Measurements from ENCODE around the gene KDM1B.

DNA sequence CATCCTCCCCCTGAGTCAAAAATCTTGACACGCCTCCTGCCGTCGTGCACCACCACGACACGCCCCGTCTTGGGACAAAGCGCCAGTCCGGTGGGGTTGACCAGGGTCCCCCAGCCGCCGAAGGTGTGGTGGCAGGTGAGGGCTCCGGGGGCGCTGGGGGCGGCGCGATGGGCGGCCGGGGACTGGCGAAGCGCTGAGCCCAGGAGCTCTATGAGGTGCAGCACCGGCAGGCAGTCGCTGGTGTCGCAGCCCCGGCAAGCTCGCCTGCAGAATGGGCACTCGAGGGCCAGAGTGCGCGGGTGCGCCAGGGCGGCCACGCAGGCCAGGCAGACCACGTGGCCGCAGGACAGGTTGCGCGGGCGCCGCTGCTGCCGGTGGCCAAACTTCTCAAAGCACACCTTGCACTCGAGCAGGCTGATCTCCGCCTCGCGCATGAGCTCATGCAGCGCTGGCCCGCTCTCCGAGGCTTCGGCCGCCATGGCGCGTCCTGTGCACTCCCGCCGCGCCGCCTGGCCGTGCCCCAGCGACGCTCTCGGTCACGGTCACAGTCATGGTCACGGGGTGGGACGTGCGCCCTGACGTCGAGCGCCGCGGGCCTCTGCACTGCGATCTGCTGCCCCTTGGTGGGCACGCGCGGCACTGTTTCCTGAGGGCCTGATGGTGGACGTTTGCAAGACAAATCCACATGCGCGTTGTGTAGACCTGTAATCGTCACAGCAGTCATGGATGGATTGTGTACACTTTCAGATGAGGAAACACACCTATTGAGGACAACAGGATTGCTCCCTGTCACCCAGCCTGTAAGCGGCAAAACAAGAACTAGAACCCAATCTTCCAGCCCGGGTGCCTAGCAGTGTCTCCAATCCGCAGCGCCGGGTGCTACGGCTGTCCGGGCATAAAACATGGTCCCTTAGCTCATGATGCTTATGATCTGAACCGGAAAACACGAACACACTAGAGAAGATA, 32.8 kb upstream of the KDM1B start, which contains the start of gene NHLRC1:
- TF ChIP-seq EP300 (IDR thresholded peaks at IDR 0.05; ENCODE audit: borderline replicate concordance) = no peak
- TF ChIP-seq YY1 (IDR thresholded peaks at IDR 0.05; ENCODE audit: low read depth) = peak; percentile 83
- TF ChIP-seq, protein P1, sequence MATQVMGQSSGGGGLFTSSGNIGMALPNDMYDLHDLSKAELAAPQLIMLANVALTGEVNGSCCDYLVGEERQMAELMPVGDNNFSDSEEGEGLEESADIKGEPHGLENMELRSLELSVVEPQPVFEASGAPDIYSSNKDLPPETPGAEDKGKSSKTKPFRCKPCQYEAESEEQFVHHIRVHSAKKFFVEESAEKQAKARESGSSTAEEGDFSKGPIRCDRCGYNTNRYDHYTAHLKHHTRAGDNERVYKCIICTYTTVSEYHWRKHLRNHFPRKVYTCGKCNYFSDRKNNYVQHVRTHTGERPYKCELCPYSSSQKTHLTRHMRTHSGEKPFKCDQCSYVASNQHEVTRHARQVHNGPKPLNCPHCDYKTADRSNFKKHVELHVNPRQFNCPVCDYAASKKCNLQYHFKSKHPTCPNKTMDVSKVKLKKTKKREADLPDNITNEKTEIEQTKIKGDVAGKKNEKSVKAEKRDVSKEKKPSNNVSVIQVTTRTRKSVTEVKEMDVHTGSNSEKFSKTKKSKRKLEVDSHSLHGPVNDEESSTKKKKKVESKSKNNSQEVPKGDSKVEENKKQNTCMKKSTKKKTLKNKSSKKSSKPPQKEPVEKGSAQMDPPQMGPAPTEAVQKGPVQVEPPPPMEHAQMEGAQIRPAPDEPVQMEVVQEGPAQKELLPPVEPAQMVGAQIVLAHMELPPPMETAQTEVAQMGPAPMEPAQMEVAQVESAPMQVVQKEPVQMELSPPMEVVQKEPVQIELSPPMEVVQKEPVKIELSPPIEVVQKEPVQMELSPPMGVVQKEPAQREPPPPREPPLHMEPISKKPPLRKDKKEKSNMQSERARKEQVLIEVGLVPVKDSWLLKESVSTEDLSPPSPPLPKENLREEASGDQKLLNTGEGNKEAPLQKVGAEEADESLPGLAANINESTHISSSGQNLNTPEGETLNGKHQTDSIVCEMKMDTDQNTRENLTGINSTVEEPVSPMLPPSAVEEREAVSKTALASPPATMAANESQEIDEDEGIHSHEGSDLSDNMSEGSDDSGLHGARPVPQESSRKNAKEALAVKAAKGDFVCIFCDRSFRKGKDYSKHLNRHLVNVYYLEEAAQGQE (IDR thresholded peaks at IDR 0.05; ENCODE audit: low read depth) = no peak
- TF ChIP-seq RAD21 (IDR thresholded peaks at IDR 0.05; ENCODE audit: low read depth) = peak; percentile 88
- 0 out of 2 replicates have a peak, but pooled peaks have one; percentile 49 for TF ChIP-seq NFIC (IDR thresholded peaks at IDR 0.05)
- TF ChIP-seq TAF1 (IDR thresholded peaks at IDR 0.05; ENCODE audit: low read depth) = peak; percentile 32; the same call in 1 of the 2 replicates
- TF ChIP-seq, protein P2, sequence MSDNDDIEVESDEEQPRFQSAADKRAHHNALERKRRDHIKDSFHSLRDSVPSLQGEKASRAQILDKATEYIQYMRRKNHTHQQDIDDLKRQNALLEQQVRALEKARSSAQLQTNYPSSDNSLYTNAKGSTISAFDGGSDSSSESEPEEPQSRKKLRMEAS (IDR thresholded peaks at IDR 0.05) = peak; percentile 98
- 0 out of 2 replicates have a peak, but pooled peaks have one; percentile 18 for TF ChIP-seq CREB1 (IDR thresholded peaks at IDR 0.05; ENCODE audit: low read depth)
- TF ChIP-seq TCF12 (IDR thresholded peaks at IDR 0.05; ENCODE audit: low read depth) = no peak
- no peak for TF ChIP-seq CEBPB (IDR thresholded peaks at IDR 0.05)
- no peak for TF ChIP-seq TEAD4 (IDR thresholded peaks at IDR 0.05)
